Stimulated activated CD4-positive, alpha-beta T cell treated with anti-CD3 and anti-CD28 coated beads, Interleukin-1b, Interleukin-23, amount 100 ng/mL, for 4 hours (primary cell): ENCODE results near the gene CLEC17A.

ENCODE experiments used
- DNase-seq, 2 donors: peaks; one replicate each; pipeline ENCODE4 v3.0.0-alpha.2; 2020; ENCODE audit warnings: low read depth in 2 of 2

The CLEC17A gene

GRCh38 chr19:14654786-14655560 lies 72.1 kb downstream of the CLEC17A start:
- DNase-seq: no peak

GRCh38 chr19:14655726-14656125 lies 72.8 kb downstream of the CLEC17A start:
- no peak for DNase-seq

- DNase-seq: no peak
These were observed 77.1 kb downstream of the CLEC17A start for GRCh38 chr19:14659874-14660489.

GRCh38 chr19:14661372-14661924 lies 78.6 kb downstream of the CLEC17A start:
- no peak for DNase-seq
